IMR-90 (cell line): Measurements from ENCODE around the gene GLS. TPM values are rescaled to one million over a fixed set of nuclear protein-coding genes. Genes with fewer than 3 reads are reported as not detected.
A peak's percentile ranks its signal among the peaks of the same experiment; 100 is the strongest.
"Not testable (repeated sequence)": the region's sequence is repeated elsewhere in the genome, so short reads cannot be mapped to it uniquely, and the experiment has no call there.

ENCODE experiments used
- ATAC-seq: fragments of 200-7000 bp; cut with Tn5 transposase; 2 replicates; pipeline ENCODE4 v1.9.1; 2020; ENCODE audit warnings: low read depth, mild to moderate bottlenecking, moderate library complexity
- BruUV-seq: library from RNA; stranded (reverse); fragments of 400-500 nt; replicated peaks from 2 replicates; lab custom pipeline; 2021; lab: Mats Ljungman, UMichigan
- CTCF ChIA-PET: fragments of 300-600 bp; formaldehyde crosslinking; extraction: SDS; loops from one replicate; lab custom pipeline; 2021; ENCODE audit warnings: antibody characterized with exemption; lab: Yijun Ruan, JAX
- POLR2A ChIA-PET: fragments of 300-600 bp; sonication (Branson Sonifier 250); formaldehyde crosslinking; loops from one replicate; lab custom pipeline; 2022; ENCODE audit warnings: antibody characterized with exemption; ENCODE audit not compliant: unreplicated experiment; lab: Charles Lee
- DNase-seq: peaks from one replicate; pipeline ENCODE4 v3.0.0; 2013
- H2AFZ ChIP-seq: replicated peaks from 2 replicates; pipeline ENCODE3; 2013; ENCODE audit warnings: low read length, mild to moderate bottlenecking; ENCODE audit not compliant: poor library complexity
- H2AK5ac ChIP-seq: 2 replicates; pipeline ENCODE4 v1.6.1; 2013; ENCODE audit warnings: low read depth, low read length, inconsistent platforms
- H2AK9ac ChIP-seq: replicated peaks from 2 replicates; pipeline ENCODE3; 2013; ENCODE audit warnings: mild to moderate bottlenecking, low read depth, low read length, moderate library complexity; ENCODE audit not compliant: poor library complexity
- H2BK120ac ChIP-seq: 2 replicates; pipeline ENCODE4 v1.6.1; 2013; ENCODE audit warnings: low read depth, low read length, inconsistent platforms
- H2BK15ac ChIP-seq: 3 replicates; pipeline ENCODE4 v1.6.1; 2013; ENCODE audit warnings: low read depth, low read length, inconsistent platforms
- H2BK20ac ChIP-seq: 2 replicates; pipeline ENCODE4 v1.6.1; 2013; ENCODE audit warnings: low read depth, mild to moderate bottlenecking, inconsistent platforms, low read length, moderate library complexity
- H2BK5ac ChIP-seq: 2 replicates; pipeline ENCODE4 v1.6.1; 2013; ENCODE audit warnings: mild to moderate bottlenecking, low read depth, low read length, inconsistent platforms; ENCODE audit not compliant: poor library complexity, severe bottlenecking
- H3K14ac ChIP-seq: replicated peaks from 2 replicates; pipeline ENCODE4 v1.6.1; 2013; ENCODE audit warnings: low read depth, low read length, inconsistent platforms
- H3K18ac ChIP-seq: 2 replicates; pipeline ENCODE4 v1.6.1; 2013; ENCODE audit warnings: low read depth, low read length, control low read depth
- H3K23ac ChIP-seq: 2 replicates; pipeline ENCODE4 v1.6.1; 2013; ENCODE audit warnings: low read depth, low read length, inconsistent platforms
- H3K27ac ChIP-seq: 2 replicates; pipeline ENCODE4 v1.5.1; 2013; ENCODE audit warnings: mild to moderate bottlenecking, control low read depth, low read length; ENCODE audit not compliant: insufficient read depth
- H3K27me3 ChIP-seq: 2 replicates; pipeline ENCODE4 v1.6.1; 2013; ENCODE audit warnings: low read length; ENCODE audit not compliant: control insufficient read depth, insufficient read depth
- H3K36me3 ChIP-seq: 2 replicates; pipeline ENCODE4 v1.6.1; 2013; ENCODE audit warnings: low read length, mixed read lengths; ENCODE audit not compliant: control insufficient read depth, insufficient read depth
- H3K4ac ChIP-seq: 2 replicates; pipeline ENCODE4 v1.6.1; 2013; ENCODE audit warnings: low read depth, low read length, inconsistent platforms
- H3K4me1 ChIP-seq: 2 replicates; pipeline ENCODE4 v1.6.1; 2013; ENCODE audit warnings: low read length, mixed read lengths; ENCODE audit not compliant: control insufficient read depth, insufficient read depth
- H3K4me2 ChIP-seq: 2 replicates; pipeline ENCODE4 v1.6.1; 2013; ENCODE audit warnings: low read depth, mild to moderate bottlenecking, control low read depth, low read length, moderate library complexity
- H3K4me3 ChIP-seq: 2 replicates; pipeline ENCODE4 v1.5.1; 2013; ENCODE audit warnings: low read depth, mild to moderate bottlenecking, control low read depth, low read length, moderate library complexity; ENCODE audit not compliant: insufficient read depth
- H3K56ac ChIP-seq: 2 replicates; pipeline ENCODE4 v1.6.1; 2013; ENCODE audit warnings: low read length, inconsistent platforms; ENCODE audit not compliant: insufficient read depth; ENCODE audit errors: extremely low read depth
- H3K79me1 ChIP-seq, 2 experiments: 2 replicates each; pipeline ENCODE4 v1.6.1; 2013; ENCODE audit warnings: low read length in 2 of 2, inconsistent platforms in 1 of 2, low read depth in 1 of 2
- H3K9ac ChIP-seq: 2 replicates; pipeline ENCODE4 v1.6.1; 2013; ENCODE audit warnings: low read depth, low read length, control low read depth
- H3K9me1 ChIP-seq: 2 replicates; pipeline ENCODE4 v1.6.1; 2013; ENCODE audit warnings: low read length, inconsistent platforms; ENCODE audit not compliant: insufficient read depth
- H3K9me3 ChIP-seq: 2 replicates; pipeline ENCODE4 v1.6.1; 2013; ENCODE audit warnings: low read length; ENCODE audit not compliant: control insufficient read depth, insufficient read depth
- H4K20me1 ChIP-seq: 2 replicates; pipeline ENCODE4 v1.6.1; 2013; ENCODE audit warnings: low read length, inconsistent platforms; ENCODE audit not compliant: insufficient read depth
- H4K5ac ChIP-seq: 2 replicates; pipeline ENCODE4 v1.6.1; 2013; ENCODE audit warnings: mild to moderate bottlenecking, low read depth, low read length, control low read depth
- H4K8ac ChIP-seq, 2 experiments: 2 replicates each; pipeline ENCODE4 v1.6.1; 2013; ENCODE audit warnings: low read depth in 2 of 2, low read length in 2 of 2, control low read depth in 1 of 2, inconsistent platforms in 1 of 2
- H4K91ac ChIP-seq: 2 replicates; pipeline ENCODE4 v1.6.1; 2013; ENCODE audit warnings: low read depth, low read length, inconsistent platforms; ENCODE audit not compliant: insufficient read depth
- MAFK ChIP-seq: IDR thresholded peaks from 2 replicates; pipeline ENCODE4 v1.6.1; 2012; ENCODE audit warnings: low read depth, low read length, improper control_type of control experiment
- POLR2A ChIP-seq: IDR thresholded peaks from 2 replicates; pipeline ENCODE4 v1.6.1; 2012; ENCODE audit warnings: mild to moderate bottlenecking, low read depth, low read length
- USF2 ChIP-seq: fragments of 150-350 bp; IDR thresholded peaks from 2 replicates; pipeline ENCODE4 v1.6.1; 2017; ENCODE audit warnings: mild to moderate bottlenecking, antibody characterized with exemption, low read length, low read depth
- WGBS, 2 experiments: methylation state at CpG; one replicate each; pipeline versions ENCODE4 v1.1.5 to v1.1.7; 2013; ENCODE audit warnings: missing lambda C conversion rate in 2 of 2; ENCODE audit not compliant: insufficient read length in 1 of 2; ENCODE audit errors: extremely low coverage in 2 of 2; 5-methylcytosine and 5-hydroxymethylcytosine counted together
- dilution Hi-C: fragments of 300-500 bp; cut with HindIII; formaldehyde crosslinking; loops from one replicate; pipeline ENCODE4 v1.14.3; 2018; ENCODE audit warnings: low sequenced_read_pairs; ENCODE audit not compliant: unreplicated experiment
- in situ Hi-C: fragments of 300-500 bp; cut with MboI; formaldehyde crosslinking; loops from 3 replicates; pipeline ENCODE4 v1.14.3; 2019; ENCODE audit warnings: low sequenced_read_pairs, inconsistent platforms, mixed read lengths
- intact Hi-C: fragments of 100-400 bp; cut with micrococcal nuclease; formaldehyde crosslinking; loops from 2 replicates; pipeline ENCODE4 v1.10.0; 2022
- polyA plus RNA-seq, 3 experiments: library from polyadenylated mRNA; depleted of rRNA; stranded (reverse); fragments of >200 nt; gene quantifications; 2 replicates each; pipeline ENCODE4 v1.2.3, GENCODE V29; 2012; ENCODE audit warnings: low replicate concordance in 1 of 3
- total RNA-seq: library from RNA; depleted of rRNA; stranded (reverse); fragments of >200 nt; gene quantifications from 2 replicates; pipeline ENCODE4 v1.2.3, GENCODE V29; 2012

GLS gene
- total and polyA plus RNA-seq, 2 of the 4 experiments (the other 2 are of a cell fraction) = 87.5 to 130 TPM

GRCh38 chr2:190959911-190960788, 79.5 kb downstream of the GLS start (continued):
- no peak for TF ChIP-seq USF2
- no peak for TF ChIP-seq MAFK

- H2BK20ac ChIP-seq, H4K20me1 ChIP-seq, H3K27ac ChIP-seq, H2AK9ac ChIP-seq, CTCF ChIA-PET, DNase-seq, H4K91ac ChIP-seq, dilution Hi-C loops, BruUV-seq, ATAC-seq, H3K18ac ChIP-seq, H3K79me1 ChIP-seq, H3K14ac ChIP-seq, H3K4me1 ChIP-seq, in situ Hi-C loops, H3K4me2 ChIP-seq, intact Hi-C loops, H4K8ac ChIP-seq, H3K56ac ChIP-seq, H3K9ac ChIP-seq, H2BK5ac ChIP-seq, H2AFZ ChIP-seq, H2BK120ac ChIP-seq, H2BK15ac ChIP-seq, H4K5ac ChIP-seq, H2AK5ac ChIP-seq, H3K4me3 ChIP-seq, H3K9me1 ChIP-seq, H3K27me3 ChIP-seq, H3K4ac ChIP-seq, H3K23ac ChIP-seq, H3K9me3 ChIP-seq: not testable (repeated sequence)
- TF ChIP-seq POLR2A = 0 out of 2 replicates have a peak, but pooled peaks have one; percentile 3
- H3K36me3 ChIP-seq = peaks cover 16% of the 10 kb centered on the region
- POLR2A ChIA-PET = interaction anchor here (0.5 kb wide), 1 partner anchor 318 kb away, joined by 3 read pairs; no protein-coding TSS in a partner anchor
- no CpG with 5 or more reads among the region's 5 CpGs for WGBS, 2 experiments
Measured at GRCh38 chr2:190961117-190961516, 80.5 kb downstream of the GLS start.
